Subcutaneous adipose tissue (tissue), 4 donors: ENCODE results near the gene MVB12A. TPM values are rescaled to one million over a fixed set of nuclear protein-coding genes. Genes with fewer than 3 reads are reported as not detected.

ENCODE experiments used
- CTCF ChIP-seq: fragments of 450-650 bp; IDR thresholded peaks from one replicate; pipeline ENCODE4 v1.5.1; 2016; ENCODE audit warnings: low read depth, mild to moderate bottlenecking, control low read depth, antibody characterized with exemption, moderate library complexity
- total RNA-seq, 4 donors: library from RNA; depleted of rRNA; stranded (reverse); fragments of >200 nt; gene quantifications; one replicate each; pipeline ENCODE4 v1.1.0, GENCODE V29; 2016

Gene MVB12A
- total RNA-seq, 4 donors from 2014 or later: 45.6 to 61.7 (median 54.3) TPM

GRCh38 chr19:17457616-17458015 lies 37.8 kb downstream of the MVB12A start:
- TF ChIP-seq CTCF: no peak

GRCh38 chr19:17458970-17459369 lies 39.1 kb downstream of the MVB12A start:
- no peak for TF ChIP-seq CTCF

GRCh38 chr19:17460372-17461230 lies 40.8 kb downstream of the MVB12A start, which contains the start of gene NXNL1:
Gene NXNL1, minus strand, starts transcription at chr19:17460926. Its CDS starts 57 bp downstream, at chr19:17460869.
- TF ChIP-seq CTCF: no peak

- no peak for TF ChIP-seq CTCF
Measured at GRCh38 chr19:17466487-17466850, 46.6 kb downstream of the MVB12A start.

- no peak for TF ChIP-seq CTCF
Measured at GRCh38 chr19:17467471-17468301, 47.8 kb downstream of the MVB12A start.

GRCh38 chr19:17468302-17469091 lies 48.6 kb downstream of the MVB12A start:
- TF ChIP-seq CTCF: no peak
